Astrocyte of the spinal cord (primary cell): ENCODE data around the gene PBX2.

Experiments used
- DNase-seq: peaks from one replicate; pipeline ENCODE4 v3.0.0; 2011; ENCODE audit warnings: low read depth, low spot score
- H3K4me3 ChIP-seq: 2 replicates; pipeline ENCODE4 v1.5.1; 2011; ENCODE audit warnings: low read depth, mild to moderate bottlenecking, low read length, moderate library complexity
- in situ Hi-C: cut with HindIII; loops from 2 replicates; pipeline ENCODE4 v1.10.0; 2017; ENCODE audit warnings: low sequenced_read_pairs
- TF ChIP-seq, protein P1 (sequence below): IDR thresholded peaks from 2 replicates; pipeline ENCODE4 v1.5.1; 2012; ENCODE audit warnings: low read depth, mild to moderate bottlenecking, low read length, inconsistent platforms

Gene PBX2

DNA sequence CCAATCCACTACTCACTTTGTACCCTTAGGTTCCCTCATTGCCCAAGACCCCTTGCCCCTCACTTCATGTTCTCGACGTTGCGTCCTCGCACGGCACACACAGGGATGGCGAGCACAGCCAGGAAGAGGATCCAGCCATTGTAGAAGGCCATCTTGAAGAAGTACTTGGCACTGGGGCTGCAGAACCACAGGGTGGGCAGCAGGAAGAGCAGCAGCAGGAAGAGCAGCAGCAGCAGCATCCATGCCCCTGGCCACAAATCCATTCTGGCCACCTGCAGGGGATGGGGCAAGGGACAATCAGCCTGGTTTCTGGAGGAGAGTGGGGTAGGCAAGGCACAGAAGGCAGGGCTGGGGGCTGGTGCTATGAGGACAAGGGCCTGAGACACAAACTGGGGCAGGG, 18.8 kb downstream of the PBX2 start:
- H3K4me3 ChIP-seq: no peak overlapping the region
- in situ Hi-C loops: no loop called here
- DNase-seq: no peak
- TF ChIP-seq, protein P1, sequence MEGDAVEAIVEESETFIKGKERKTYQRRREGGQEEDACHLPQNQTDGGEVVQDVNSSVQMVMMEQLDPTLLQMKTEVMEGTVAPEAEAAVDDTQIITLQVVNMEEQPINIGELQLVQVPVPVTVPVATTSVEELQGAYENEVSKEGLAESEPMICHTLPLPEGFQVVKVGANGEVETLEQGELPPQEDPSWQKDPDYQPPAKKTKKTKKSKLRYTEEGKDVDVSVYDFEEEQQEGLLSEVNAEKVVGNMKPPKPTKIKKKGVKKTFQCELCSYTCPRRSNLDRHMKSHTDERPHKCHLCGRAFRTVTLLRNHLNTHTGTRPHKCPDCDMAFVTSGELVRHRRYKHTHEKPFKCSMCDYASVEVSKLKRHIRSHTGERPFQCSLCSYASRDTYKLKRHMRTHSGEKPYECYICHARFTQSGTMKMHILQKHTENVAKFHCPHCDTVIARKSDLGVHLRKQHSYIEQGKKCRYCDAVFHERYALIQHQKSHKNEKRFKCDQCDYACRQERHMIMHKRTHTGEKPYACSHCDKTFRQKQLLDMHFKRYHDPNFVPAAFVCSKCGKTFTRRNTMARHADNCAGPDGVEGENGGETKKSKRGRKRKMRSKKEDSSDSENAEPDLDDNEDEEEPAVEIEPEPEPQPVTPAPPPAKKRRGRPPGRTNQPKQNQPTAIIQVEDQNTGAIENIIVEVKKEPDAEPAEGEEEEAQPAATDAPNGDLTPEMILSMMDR: no peak

DNA sequence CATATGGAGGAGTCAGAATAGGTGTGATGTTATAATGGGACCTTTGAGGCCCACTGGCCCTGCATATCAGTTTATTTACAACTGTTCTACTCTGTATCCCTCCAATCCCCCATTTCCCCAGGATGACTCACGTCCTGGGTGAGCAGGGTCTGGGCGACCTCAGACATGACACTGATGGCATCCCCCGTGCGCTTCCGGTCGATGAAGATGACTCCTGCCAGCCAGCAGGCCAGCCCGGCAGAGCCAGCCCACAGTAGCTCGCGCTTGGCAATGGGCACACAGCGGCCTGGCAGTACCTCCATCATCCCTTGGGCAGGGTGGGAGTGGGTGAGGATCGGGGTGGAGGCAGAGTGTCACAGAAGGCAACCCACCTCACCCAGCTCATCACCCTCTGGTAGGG, 19.7 kb downstream of the PBX2 start:
- no peak overlapping the region for H3K4me3 ChIP-seq
- TF ChIP-seq, protein P1: no peak
- DNase-seq: no peak
- in situ Hi-C loops: no loop called here

DNA sequence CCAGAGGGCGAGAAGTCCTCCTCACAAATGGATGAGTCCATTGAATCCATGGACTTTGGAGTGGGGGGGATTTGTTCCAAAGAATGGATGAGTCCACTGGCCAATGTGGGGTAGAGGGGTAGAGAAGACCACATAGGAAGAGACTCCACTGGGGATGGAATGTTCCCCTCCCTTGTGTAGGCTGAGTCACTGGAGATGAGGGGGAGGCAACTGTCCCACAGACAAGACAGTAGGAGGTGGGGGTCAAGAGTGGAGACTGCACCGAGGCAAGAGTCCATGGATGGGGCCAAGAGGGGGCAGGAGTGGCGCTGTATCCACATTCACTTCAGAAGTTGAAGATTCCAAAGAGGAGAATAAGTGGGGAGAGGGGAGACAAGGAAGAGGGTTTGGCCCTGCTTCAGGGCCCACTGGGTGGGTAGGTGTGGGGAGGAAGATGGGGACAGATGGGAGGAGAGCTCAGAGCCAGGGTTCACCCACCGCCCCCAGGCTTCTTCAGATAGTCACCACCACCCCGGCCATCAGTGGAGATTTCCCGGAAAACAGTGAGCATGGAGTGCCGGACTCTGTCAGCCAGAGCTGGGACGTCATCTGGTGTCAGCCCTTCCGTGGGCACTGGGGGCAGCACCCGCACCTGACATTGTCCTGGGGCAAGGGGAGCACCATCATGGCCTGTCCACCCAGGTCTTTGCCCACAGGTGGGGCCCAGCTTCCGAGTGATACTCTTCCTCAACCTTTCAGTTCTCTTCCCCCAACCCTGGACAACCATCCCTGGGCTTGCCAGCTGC, 21.0 kb downstream of the PBX2 start:
- DNase-seq: no peak
- in situ Hi-C loops: no loop called here
- no peak overlapping the region for H3K4me3 ChIP-seq
- TF ChIP-seq, protein P1: no peak

DNA sequence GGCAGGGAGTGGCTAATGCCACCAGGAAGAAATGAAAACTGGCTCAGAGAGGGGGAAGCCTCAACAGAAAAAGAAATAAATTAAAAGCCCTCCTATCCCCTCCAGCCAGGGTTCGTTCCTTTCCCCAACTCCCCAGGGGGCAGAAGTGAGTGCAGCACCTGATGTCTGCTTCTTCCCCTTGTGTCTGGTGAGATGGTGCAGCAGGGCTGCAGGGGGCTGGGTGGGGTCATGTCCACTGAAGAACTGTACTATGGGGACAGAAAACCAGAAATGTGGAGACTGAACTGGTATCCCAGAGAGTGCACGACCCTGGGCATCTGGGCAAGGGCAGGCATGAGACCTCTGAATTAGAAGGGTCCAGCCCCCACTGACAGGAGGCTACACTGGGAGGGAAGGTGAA, 21.7 kb downstream of the PBX2 start:
- in situ Hi-C loops: no loop called here
- no peak for DNase-seq
- H3K4me3 ChIP-seq: no peak overlapping the region

DNA sequence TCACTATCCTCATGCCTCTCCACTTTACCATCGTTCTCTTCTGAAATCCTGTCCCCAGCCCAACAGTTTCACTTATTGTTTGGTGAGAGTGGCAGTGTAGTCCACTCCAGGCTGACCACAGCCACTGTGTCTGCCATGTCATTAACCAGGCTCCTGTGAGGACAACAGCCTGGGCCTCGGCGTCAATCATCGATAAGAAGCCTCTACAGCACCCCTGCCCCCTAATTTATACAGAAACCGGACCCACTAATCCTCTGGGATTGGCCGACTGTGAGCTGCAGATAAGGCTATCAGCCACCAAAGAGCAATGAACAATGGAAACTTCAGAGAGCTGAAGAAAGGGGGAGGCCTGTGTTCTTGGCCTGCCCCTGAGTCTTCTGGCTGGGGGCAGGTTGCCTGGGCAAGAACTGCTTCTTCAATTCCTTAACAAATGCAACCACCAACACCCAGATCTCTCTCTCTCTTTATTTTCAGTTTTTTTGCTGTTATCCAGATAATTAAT, 22.2 kb downstream of the PBX2 start:
- no peak for DNase-seq
- in situ Hi-C loops: no loop called here
- TF ChIP-seq, protein P1: no peak
- no peak overlapping the region for H3K4me3 ChIP-seq

More for the DNA sequence above, 21.7 kb downstream of the PBX2 start:
- TF ChIP-seq, protein P1: no peak

DNA sequence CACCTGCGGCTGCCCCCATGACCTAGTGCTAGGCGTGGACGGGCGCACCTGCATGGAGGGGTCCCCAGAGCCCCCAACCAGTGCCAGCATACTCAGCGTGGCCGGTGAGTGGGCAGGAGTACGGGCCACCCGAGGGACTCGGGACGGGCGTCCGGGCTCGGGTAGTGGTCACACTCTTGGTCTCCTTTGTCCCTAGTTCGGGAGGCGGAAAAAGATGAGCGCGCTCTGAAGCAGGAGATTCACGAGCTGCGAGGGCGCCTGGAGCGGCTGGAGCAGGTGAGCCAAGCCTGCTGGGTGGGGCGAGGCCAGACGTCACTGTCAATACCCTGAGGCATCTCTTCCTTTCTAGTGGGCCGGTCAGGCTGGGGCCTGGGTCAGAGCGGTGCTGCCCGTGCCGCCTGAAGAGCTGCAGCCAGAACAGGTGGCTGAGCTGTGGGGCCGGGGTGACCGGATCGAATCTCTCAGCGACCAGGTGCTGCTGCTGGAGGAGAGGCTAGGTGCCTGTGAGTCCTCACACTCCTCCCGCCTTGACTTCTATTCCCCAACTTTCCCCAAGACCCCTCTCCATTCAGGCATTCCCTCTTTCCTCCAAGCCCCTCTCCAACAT, 22.7 kb downstream of the PBX2 start:
- DNase-seq: no peak
- TF ChIP-seq, protein P1: no peak
- in situ Hi-C loops: no loop called here
- H3K4me3 ChIP-seq: no peak overlapping the region
